Upper lobe of left lung (tissue), 4 donors: Measurements from ENCODE around the gene SLC25A52.

Source experiments
- CTCF ChIP-seq, 6 experiments: fragments of 450-650 bp in 4 of 6; fragments of 200-600 bp in 2 of 6; sonication (generic) in 2 of 6; IDR thresholded peaks; one replicate each; pipeline ENCODE4 v1.5.1; 2016 to 2019; ENCODE audit warnings: antibody characterized with exemption in 6 of 6
- EP300 ChIP-seq, 4 donors: sonication (generic); formaldehyde crosslinking; IDR thresholded peaks; one replicate each; pipeline ENCODE4 v1.5.1; 2017; ENCODE audit warnings: antibody characterized with exemption in 4 of 4, control low read depth in 2 of 4
- POLR2A ChIP-seq, 4 donors: fragments of 450-650 bp; IDR thresholded peaks; one replicate each; pipeline ENCODE4 v1.5.1; 2016 to 2017; ENCODE audit warnings: antibody characterized with exemption in 4 of 4, mild to moderate bottlenecking in 2 of 4
- POLR2AphosphoS5 ChIP-seq, 2 donors: sonication (generic); formaldehyde crosslinking; IDR thresholded peaks; one replicate each; pipeline ENCODE4 v1.5.1; 2017; ENCODE audit warnings: antibody characterized with exemption in 2 of 2

- TF ChIP-seq CTCF (IDR thresholded peaks at IDR 0.05), result no peak
- no peak for TF ChIP-seq POLR2A (IDR thresholded peaks at IDR 0.05)
- TF ChIP-seq POLR2AphosphoS5 (IDR thresholded peaks at IDR 0.05), result no peak
- no peak for TF ChIP-seq EP300 (IDR thresholded peaks at IDR 0.05)
These were observed 31.3 kb upstream of the SLC25A52 start for GRCh38 chr18:31791817-31792579.
